Raji (cell line): ENCODE results near the gene GPC6.

Source experiments
- POLR2A ChIP-seq: IDR thresholded peaks from 2 replicates; pipeline ENCODE4 v1.6.1; 2011; ENCODE audit warnings: low read depth, low read length, control low read depth; ENCODE audit not compliant: insufficient read depth

Gene GPC6

DNA sequence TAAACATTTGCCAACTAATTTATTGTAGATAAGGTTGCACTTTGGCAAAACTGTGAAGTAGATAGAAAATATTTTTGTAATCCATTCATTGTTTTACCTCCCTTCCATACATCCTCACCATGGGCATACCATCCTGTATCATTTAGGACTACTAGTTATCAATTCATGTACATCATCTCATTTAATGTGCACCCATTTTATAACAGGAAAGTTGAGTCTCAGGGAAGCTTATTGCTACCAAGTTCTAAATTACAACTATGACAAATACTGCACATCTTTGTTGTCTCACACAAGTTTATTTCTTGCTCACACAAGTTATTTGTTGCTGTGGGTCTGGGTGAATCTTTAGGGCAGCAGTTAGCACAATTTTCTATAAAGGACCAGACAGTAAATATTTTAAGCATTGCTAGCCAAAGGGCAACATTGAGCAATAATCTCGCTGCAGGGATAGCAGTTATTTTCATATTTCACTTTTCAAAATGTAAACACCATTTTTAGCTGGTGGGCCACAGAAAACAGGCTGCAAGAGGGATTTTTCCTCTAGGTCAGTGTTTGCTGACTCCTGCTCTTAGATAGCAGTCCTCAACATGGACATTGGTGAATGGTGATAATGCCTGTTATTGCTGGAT lies 276.5 kb downstream of the GPC6 start:
- TF ChIP-seq POLR2A = no peak

DNA sequence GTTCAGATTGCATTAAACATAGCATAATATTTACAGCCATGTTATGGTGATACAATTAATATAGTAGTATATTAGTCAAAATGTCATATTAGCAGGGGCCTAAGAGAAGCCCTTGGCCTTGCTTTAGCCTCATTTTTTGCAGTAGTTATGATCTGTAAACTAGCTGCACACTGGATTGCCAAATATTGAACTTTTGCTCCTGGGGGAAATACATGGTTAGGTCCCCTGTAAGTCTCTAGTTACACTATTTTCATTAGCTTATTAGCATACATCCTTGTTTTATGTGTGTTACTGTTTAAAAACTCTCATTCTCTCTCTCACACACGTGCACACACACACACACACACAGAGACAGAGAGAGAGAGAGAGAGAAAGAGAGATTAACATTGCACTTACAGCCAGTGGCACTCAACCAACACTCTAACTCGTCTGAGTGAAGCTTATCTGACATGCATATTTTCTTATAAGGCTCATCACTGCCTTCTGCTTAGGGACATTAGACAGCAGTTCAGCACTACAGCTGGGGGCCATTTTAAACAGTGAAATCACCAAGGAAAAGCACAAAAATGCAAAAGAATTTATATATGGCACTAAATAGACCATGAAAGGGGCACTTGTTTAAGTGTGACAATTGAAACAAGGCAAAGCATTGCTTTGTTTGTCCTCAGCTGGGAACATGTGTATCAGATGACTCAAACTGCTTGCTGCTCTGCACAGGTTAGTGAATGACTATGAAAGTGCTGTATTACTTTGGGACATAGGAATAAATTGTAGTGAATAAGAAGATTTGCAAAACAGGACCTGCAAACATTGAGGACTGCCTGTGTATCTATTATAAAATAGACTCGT lies 278.7 kb downstream of the GPC6 start:
- TF ChIP-seq POLR2A = no peak

DNA sequence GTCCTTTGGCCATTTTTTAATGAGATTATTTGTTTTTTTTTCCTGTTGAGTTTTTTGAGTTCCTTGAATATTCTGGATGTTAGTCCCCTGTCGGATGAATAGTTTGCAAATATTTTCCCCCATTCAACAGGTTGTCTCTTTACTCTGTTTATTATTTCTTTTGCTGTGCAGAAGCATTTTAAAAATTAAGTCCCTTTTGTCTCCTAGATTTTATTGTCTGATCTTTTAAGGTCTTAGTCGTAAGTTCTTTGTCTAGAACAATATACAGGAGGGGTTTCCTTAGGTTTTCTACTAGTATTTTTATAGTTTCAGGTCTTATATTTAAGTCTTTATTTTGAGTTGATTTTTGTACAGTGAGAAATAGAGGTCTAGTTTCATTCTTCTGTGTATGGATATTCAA lies 284.4 kb downstream of the GPC6 start:
- TF ChIP-seq POLR2A = no peak

DNA sequence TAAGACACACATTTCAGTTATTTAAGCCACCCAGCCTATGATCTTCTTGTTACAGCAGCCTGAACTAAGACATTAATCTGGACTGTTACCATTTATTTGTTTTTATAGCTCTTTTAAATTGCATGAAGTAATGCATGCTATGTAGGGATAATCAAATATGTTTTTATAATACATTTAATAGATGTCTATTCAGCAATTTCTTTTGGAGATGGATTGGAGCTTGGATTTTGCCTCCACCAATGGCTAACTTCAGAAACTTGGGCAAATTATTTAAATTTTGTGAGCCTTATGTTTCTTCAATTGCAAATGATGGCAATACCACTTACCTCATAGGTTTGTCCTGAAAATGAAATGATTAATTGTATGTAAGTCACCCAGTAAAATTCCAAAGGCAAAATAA lies 288.7 kb downstream of the GPC6 start:
- TF ChIP-seq POLR2A = no peak

DNA sequence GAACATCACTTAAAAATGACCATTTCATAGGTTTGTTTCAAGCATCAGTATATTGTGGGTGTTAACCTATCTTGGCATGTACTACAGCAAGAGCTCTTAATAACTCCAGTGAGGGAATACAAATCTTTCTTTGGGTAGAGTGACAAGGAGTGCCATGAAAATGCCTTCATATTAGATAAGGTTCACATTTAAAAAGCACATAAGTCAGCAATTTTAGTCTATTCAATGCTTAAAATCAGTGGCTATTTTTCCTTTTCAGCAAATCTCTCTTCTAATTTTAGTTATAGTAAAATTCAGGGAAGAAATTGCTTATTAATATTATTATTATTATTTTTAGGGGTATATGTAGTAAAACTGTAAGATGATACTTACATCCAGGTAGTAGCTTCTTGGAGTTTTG lies 291.1 kb downstream of the GPC6 start:
- no peak for TF ChIP-seq POLR2A

DNA sequence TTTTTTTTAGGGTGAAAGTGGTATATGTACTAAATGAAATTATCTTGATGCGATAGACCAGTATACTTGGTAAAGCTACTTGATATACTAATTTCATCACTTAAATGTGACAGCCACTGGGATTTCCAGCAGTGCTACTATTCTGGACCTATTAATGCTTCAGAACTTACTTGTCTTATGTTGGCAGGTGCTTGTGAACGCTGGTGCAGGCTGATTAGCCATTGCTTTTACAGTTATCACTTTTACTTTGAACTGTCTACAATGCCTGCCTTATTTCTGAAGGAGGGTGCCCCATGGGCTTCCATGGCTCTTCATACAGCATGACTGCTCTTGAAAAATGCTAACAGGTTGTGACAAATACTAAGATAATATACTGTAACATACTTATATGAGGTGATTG lies 294.7 kb downstream of the GPC6 start:
- TF ChIP-seq POLR2A = no peak

GRCh38 chr13:93522501-93522900 lies 295.9 kb downstream of the GPC6 start:
- TF ChIP-seq POLR2A = no peak

DNA sequence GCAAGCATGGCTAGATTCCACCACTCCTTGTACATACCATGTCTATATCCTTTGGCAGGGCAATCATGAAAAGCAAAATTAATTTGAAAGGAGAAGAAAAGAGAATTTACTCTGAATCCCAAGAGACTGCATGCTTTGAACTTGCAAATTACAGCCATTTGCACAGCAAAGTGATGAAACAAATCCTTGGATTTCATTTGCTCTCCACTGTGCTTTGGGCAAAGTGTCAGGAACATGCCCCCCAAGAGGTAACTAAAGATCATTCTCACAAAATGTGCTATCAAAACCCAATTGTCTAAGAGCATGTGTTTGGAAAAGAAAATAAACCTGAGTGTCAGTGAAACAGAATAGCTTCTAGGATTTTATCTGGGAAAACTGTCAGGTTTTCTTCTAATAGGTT lies 298.5 kb downstream of the GPC6 start:
- no peak for TF ChIP-seq POLR2A

- no peak for TF ChIP-seq POLR2A
Measured at GRCh38 chr13:93527748-93528297, 301.2 kb downstream of the GPC6 start.

GRCh38 chr13:93529961-93530360 lies 303.4 kb downstream of the GPC6 start:
- no peak for TF ChIP-seq POLR2A

GRCh38 chr13:93534181-93534700 lies 307.6 kb downstream of the GPC6 start:
- no peak for TF ChIP-seq POLR2A

GRCh38 chr13:93535251-93535650 lies 308.6 kb downstream of the GPC6 start:
- no peak for TF ChIP-seq POLR2A

DNA sequence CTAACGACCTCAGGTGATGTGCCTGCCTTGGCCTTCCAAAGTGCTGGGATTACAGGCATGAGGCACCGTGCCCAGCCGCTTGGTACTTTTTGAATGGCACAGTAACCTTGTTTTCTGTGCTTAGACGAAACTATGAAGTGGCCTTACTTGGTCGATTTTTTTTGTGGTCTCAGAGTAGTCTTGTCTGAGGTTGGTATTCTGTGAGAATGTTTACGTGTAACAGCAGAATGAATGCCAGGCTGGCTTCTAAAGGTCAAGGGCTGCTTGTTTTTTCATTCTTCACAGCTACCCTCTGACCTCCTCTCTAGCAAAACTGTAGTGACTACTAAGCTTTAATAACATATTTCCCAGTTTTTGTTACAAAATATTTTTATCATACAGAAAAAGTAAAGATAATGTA lies 313.3 kb downstream of the GPC6 start:
- no peak for TF ChIP-seq POLR2A

GRCh38 chr13:93547886-93548285 lies 321.3 kb downstream of the GPC6 start:
- TF ChIP-seq POLR2A = no peak

GRCh38 chr13:93549326-93550005 lies 322.9 kb downstream of the GPC6 start:
- no peak for TF ChIP-seq POLR2A
